ENCODE measurements around the gene PBX3. TPM values are rescaled to one million over a fixed set of nuclear protein-coding genes. Genes with fewer than 3 reads are reported as not detected.

The PBX3 gene
- total and polyA plus RNA-seq, 9 of the 15 experiments (the other 6 are each of a cell fraction or from before 2014, with no cell fraction given), result 0.14 to 5.8 (median 0.92) TPM

- intact Hi-C loops (cut with micrococcal nuclease) (no loop called here), in situ Hi-C loops (cut with MboI) (no loop called here)
- no peaks in the 10 kb centered on the region for H3K36me3 ChIP-seq (ENCODE audit: control insufficient read depth, insufficient read depth, low read length)
- no peaks in the 10 kb centered on the region for H3K9me3 ChIP-seq (replicated peaks; ENCODE audit: control insufficient read depth, insufficient read depth, low read depth, low read length)
- no peak overlapping the region for H3K27ac ChIP-seq (ENCODE audit: extremely low read depth, low read depth, low read length)
- H3K4me3 ChIP-seq, result no peak overlapping the region
- no peaks in the 10 kb centered on the region for H3K9me1 ChIP-seq (ENCODE audit: control insufficient read depth, insufficient read depth, low read length)
- FAIRE-seq (no peak), DNase-seq (ENCODE audit: extremely low read depth in 1 of 4, low spot score in 3 of 4) (no peak), ATAC-seq (no peak)
- ChIA-PET POLR2A (no interaction called here), CTCF (ENCODE audit: low intra/inter-chr PET ratio) (no interaction called here)
- H3K79me2 ChIP-seq (ENCODE audit: control insufficient read depth, insufficient read depth, low read length), result no peaks in the 10 kb centered on the region
- H3K4me1 ChIP-seq (replicated peaks in 1 of 2; ENCODE audit: control insufficient read depth in 2 of 2, insufficient read depth in 2 of 2, low read length in 2 of 2), result no peaks in the 10 kb centered on the region
- H3K9ac ChIP-seq (ENCODE audit: insufficient read depth in 1 of 2, low read depth in 2 of 2, low read length in 2 of 2), result no peak overlapping the region
- WGBS (ENCODE audit: insufficient coverage, low coverage, missing lambda C conversion rate), result 0% methylated on average over 1 of the region's 1 CpG
- no peaks in the 10 kb centered on the region for H4K20me1 ChIP-seq (replicated peaks; ENCODE audit: control insufficient read depth, insufficient read depth, low read length)
- no peaks in the 10 kb centered on the region; a peak in 1 of 5 replicates for H3K27me3 ChIP-seq (ENCODE audit: control insufficient read depth in 2 of 2, insufficient read depth in 2 of 2, low read length in 2 of 2)
- no peak for TF ChIP-seq YY1 (IDR thresholded peaks at IDR 0.05; ENCODE audit: borderline replicate concordance in 1 of 3, control insufficient read depth in 1 of 3, extremely low read depth in 1 of 3, insufficient read depth in 3 of 3, insufficient read length in 1 of 3, insufficient replicate concordance in 2 of 3, low read depth in 1 of 3, low read length in 2 of 3)
- no TSS peak for BruUV-seq (replicated peaks)
- H2AFZ ChIP-seq (ENCODE audit: low read depth, low read length), result no peak overlapping the region
- H3K4me2 ChIP-seq (ENCODE audit: insufficient read depth, low read length), result no peak overlapping the region
Observed at GRCh38 chr9:125831616-125832015, 84.4 kb downstream of the PBX3 start.

GRCh38 chr9:125835655-125836054 is 88.5 kb downstream of the PBX3 start:
- intact Hi-C loops (cut with micrococcal nuclease), result no loop called here
- H4K20me1 ChIP-seq (replicated peaks; ENCODE audit: control insufficient read depth, insufficient read depth, low read length), result no peaks in the 10 kb centered on the region
- H3K27ac ChIP-seq (ENCODE audit: extremely low read depth, low read depth, low read length), result no peak overlapping the region
- H3K4me1 ChIP-seq (replicated peaks in 1 of 2; ENCODE audit: control insufficient read depth in 2 of 2, insufficient read depth in 2 of 2, low read length in 2 of 2), result no peaks in the 10 kb centered on the region
- FAIRE-seq, result no peak
- no peak overlapping the region for H3K9ac ChIP-seq (ENCODE audit: insufficient read depth in 1 of 2, low read depth in 2 of 2, low read length in 2 of 2)
- H3K36me3 ChIP-seq (ENCODE audit: control insufficient read depth, insufficient read depth, low read length), result no peaks in the 10 kb centered on the region
- H3K4me2 ChIP-seq (ENCODE audit: insufficient read depth, low read length), result no peak overlapping the region
- H3K27me3 ChIP-seq (ENCODE audit: control insufficient read depth in 2 of 2, insufficient read depth in 2 of 2, low read length in 2 of 2), result peaks cover 0 to 3% of the 10 kb centered on the region in 2 experiments; a peak in 1 of 5 replicates
- no peak for DNase-seq (ENCODE audit: extremely low read depth in 1 of 4, low spot score in 3 of 4)
- no peak overlapping the region for H2AFZ ChIP-seq (ENCODE audit: low read depth, low read length)
- ChIA-PET POLR2A (no interaction called here), CTCF (ENCODE audit: low intra/inter-chr PET ratio) (no interaction called here)
- no peaks in the 10 kb centered on the region for H3K9me3 ChIP-seq (replicated peaks; ENCODE audit: control insufficient read depth, insufficient read depth, low read depth, low read length)
- no TSS peak for BruUV-seq (replicated peaks)
- 0% methylated on average over 1 of the region's 1 CpG for WGBS (ENCODE audit: insufficient coverage, low coverage, missing lambda C conversion rate)
- H3K9me1 ChIP-seq (ENCODE audit: control insufficient read depth, insufficient read depth, low read length), result no peaks in the 10 kb centered on the region
- H3K4me3 ChIP-seq, result no peak overlapping the region
- no peak for TF ChIP-seq HOXB6 (CRISPR knock-in tag; IDR thresholded peaks at IDR 0.05; ENCODE audit: borderline replicate concordance)
- ATAC-seq, result no peak
- in situ Hi-C loops (cut with MboI), result no loop called here
- no peaks in the 10 kb centered on the region for H3K79me2 ChIP-seq (ENCODE audit: control insufficient read depth, insufficient read depth, low read length)
